A549 (cell line): ENCODE results near the gene ZNF362. TPM values are rescaled to one million over a fixed set of nuclear protein-coding genes. Genes with fewer than 3 reads are reported as not detected.
A peak's percentile ranks its signal among the peaks of the same experiment; 100 is the strongest.

Source experiments
- ATAC-seq, 2 experiments: fragments of 200-7000 bp in 1 of 2; fragments of >200 bp in 1 of 2; cut with Nextera tagmentation in 1 of 2; cut with Tn5 transposase in 1 of 2; 3 replicates each; pipeline versions ENCODE4 v1.8.0 to v1.9.1; 2018 to 2020; ENCODE audit warnings: mild to moderate bottlenecking in 1 of 2, moderate library complexity in 1 of 2
- CTCF ChIA-PET: fragments of 300-600 bp; sonication (Branson Sonifier 250); formaldehyde crosslinking; extraction: SDS; loops from one replicate; lab custom pipeline; 2021; ENCODE audit warnings: antibody characterized with exemption, inconsistent platforms; lab: Yijun Ruan, JAX
- POLR2A ChIA-PET: fragments of 350-600 bp; formaldehyde crosslinking; extraction: SDS; loops from one replicate; lab custom pipeline; 2021; ENCODE audit warnings: antibody characterized with exemption, inconsistent platforms; lab: Yijun Ruan, JAX
- DNase-seq, 2 experiments: peaks; one replicate each; pipeline versions ENCODE4 v3.0.0 to v3.0.0-alpha.2; 2011 to 2016; ENCODE audit warnings: low read depth in 1 of 2, low spot score in 1 of 2
- FAIRE-seq: peaks from 2 replicates; lab custom pipeline; 2011; peaks lifted over from hg19 to GRCh38; lab: Jason Lieb, UNC
- H3K27ac ChIP-seq, 2 experiments: fragments of >200 bp; sonication (Bioruptor Twin); formaldehyde crosslinking; 3 replicates each; pipeline ENCODE4 v1.5.1; 2016 to 2017
- H3K4me1 ChIP-seq: fragments of >200 bp; sonication (Bioruptor Twin); formaldehyde crosslinking; 3 replicates; pipeline ENCODE4 v1.6.1; 2016
- H3K4me2 ChIP-seq: fragments of >200 bp; sonication (Bioruptor Twin); formaldehyde crosslinking; 3 replicates; pipeline ENCODE4 v1.6.1; 2016
- H3K4me3 ChIP-seq: fragments of >200 bp; sonication (Bioruptor Twin); formaldehyde crosslinking; 3 replicates; pipeline ENCODE4 v1.5.1; 2016
- H3K9me3 ChIP-seq: fragments of >200 bp; sonication (Bioruptor Twin); formaldehyde crosslinking; 3 replicates; pipeline ENCODE4 v1.6.1; 2016
- BHLHE40 ChIP-seq: IDR thresholded peaks from 2 replicates; pipeline ENCODE4 v1.6.1; 2012; ENCODE audit warnings: low read depth, low read length, inconsistent platforms
- CBX2 ChIP-seq: fragments of 200-600 bp; sonication (generic); IDR thresholded peaks from 2 replicates; pipeline ENCODE4 v1.6.1; 2016; ENCODE audit warnings: low read depth, mild to moderate bottlenecking, borderline replicate concordance
- CHD4 ChIP-seq: fragments of 200-600 bp; sonication (generic); IDR thresholded peaks from 2 replicates; pipeline ENCODE4 v1.6.1; 2016; ENCODE audit warnings: antibody characterized with exemption, mild to moderate bottlenecking, borderline replicate concordance
- ESRRA ChIP-seq: fragments of 150-350 bp; IDR thresholded peaks from 2 replicates; pipeline ENCODE4 v1.6.1; 2014; ENCODE audit warnings: mild to moderate bottlenecking, low read length, borderline replicate concordance
- FOSL2 ChIP-seq, 2 experiments: fragments of 450-650 bp in 1 of 2; fragments of >200 bp in 1 of 2; sonication (Bioruptor Twin) in 1 of 2; formaldehyde crosslinking; IDR thresholded peaks; 2 replicates each; pipeline versions ENCODE4 v1.5.0 to v1.6.1; 2016 to 2020; ENCODE audit warnings: mild to moderate bottlenecking in 1 of 2, moderate library complexity in 1 of 2
- HOXB13 ChIP-seq: fragments of 250-450 bp; sonication (Bioruptor Pico); IDR thresholded peaks from 2 replicates; pipeline ENCODE4 v1.5.0; 2020; ENCODE audit warnings: low read depth, mild to moderate bottlenecking, moderate library complexity
- JUNB ChIP-seq: fragments of >200 bp; sonication (Bioruptor Twin); formaldehyde crosslinking; IDR thresholded peaks from 2 replicates; pipeline ENCODE4 v1.6.1; 2016
- MAFK ChIP-seq: fragments of 450-650 bp; IDR thresholded peaks from 2 replicates; pipeline ENCODE4 v1.6.1; 2014; ENCODE audit not compliant: partially characterized antibody
- MAZ ChIP-seq: fragments of 150-350 bp; IDR thresholded peaks from 2 replicates; pipeline ENCODE4 v1.6.1; 2014; ENCODE audit warnings: antibody characterized with exemption, low read depth, low read length, borderline replicate concordance
- NR3C1 ChIP-seq: fragments of >200 bp; sonication (Bioruptor Twin); formaldehyde crosslinking; IDR thresholded peaks from 3 replicates; pipeline ENCODE4 v1.6.1; 2017
- PHF8 ChIP-seq: fragments of 200-600 bp; sonication (generic); IDR thresholded peaks from 2 replicates; pipeline ENCODE4 v1.6.1; 2016; ENCODE audit warnings: low read depth, mild to moderate bottlenecking, antibody characterized with exemption, moderate library complexity, borderline replicate concordance
- POLR2A ChIP-seq: IDR thresholded peaks from 2 replicates; pipeline ENCODE4 v1.6.1; 2012; ENCODE audit warnings: mild to moderate bottlenecking, low read length
- RAD21 ChIP-seq, 2 experiments: fragments of >200 bp in 1 of 2; sonication (Bioruptor Twin) in 1 of 2; formaldehyde crosslinking in 1 of 2; IDR thresholded peaks in 1 of 2; conservative IDR thresholded peaks in 1 of 2; 2 replicates in 1 of 2; 3 replicates in 1 of 2; pipeline ENCODE4 v1.6.1; 2012 to 2018; ENCODE audit warnings: inconsistent platforms in 1 of 2
- RARB ChIP-seq: fragments of 250-450 bp; sonication (Bioruptor Pico); IDR thresholded peaks from 2 replicates; pipeline ENCODE4 v1.8.0; 2021; ENCODE audit warnings: mild to moderate bottlenecking, moderate library complexity
- RNF2 ChIP-seq: fragments of 200-600 bp; sonication (generic); IDR thresholded peaks from 2 replicates; pipeline ENCODE4 v1.6.1; 2016; ENCODE audit warnings: low read depth, mild to moderate bottlenecking, antibody characterized with exemption, moderate library complexity, borderline replicate concordance
- ZFP36 ChIP-seq: fragments of 450-650 bp; IDR thresholded peaks from 2 replicates; pipeline ENCODE4 v1.6.1; 2014; ENCODE audit warnings: borderline replicate concordance; ENCODE audit not compliant: partially characterized antibody
- ZSCAN20 ChIP-seq: fragments of 250-450 bp; sonication (Bioruptor Pico); IDR thresholded peaks from 2 replicates; pipeline ENCODE4 v1.8.0; 2022; ENCODE audit warnings: mild to moderate bottlenecking, moderate library complexity
- WGBS: methylation state at CpG from one replicate; pipeline ENCODE4 v1.1.6; 2017; ENCODE audit errors: missing lambda C conversion rate; 5-methylcytosine and 5-hydroxymethylcytosine counted together
- polyA plus RNA-seq, 4 experiments: library from polyadenylated mRNA; depleted of rRNA in 3 of 4; stranded (reverse); fragments of >200 nt; fragmentation: RNase III in 1 of 4; extraction: RNeasy Plus Mini Kit Qiagen cat#74134 plus additional on column Dnase treatment in 1 of 4; gene quantifications; 2 replicates in 3 of 4; 3 replicates in 1 of 4; pipeline ENCODE4 v1.2.3, GENCODE V29; 2011 to 2017
- TF ChIP-seq, protein P1 (sequence below): fragments of >200 bp; sonication (Bioruptor Twin); formaldehyde crosslinking; IDR thresholded peaks from 3 replicates; pipeline ENCODE4 v1.6.1; 2016
- TF ChIP-seq, protein P2 (sequence below): IDR thresholded peaks from 2 replicates; pipeline ENCODE4 v1.6.1; 2012; ENCODE audit warnings: low read depth, borderline replicate concordance
- TF ChIP-seq, protein P3 (sequence below): fragments of 250-450 bp; sonication (Bioruptor Pico); IDR thresholded peaks from 2 replicates; pipeline ENCODE4 v1.5.0; 2020; ENCODE audit warnings: low read depth, mild to moderate bottlenecking, moderate library complexity
- TF ChIP-seq, protein P4 (sequence below): fragments of 450-650 bp; IDR thresholded peaks from 2 replicates; pipeline ENCODE4 v1.6.1; 2014; ENCODE audit warnings: antibody characterized with exemption
- TF ChIP-seq, protein P5 (sequence below): fragments of 150-350 bp; IDR thresholded peaks from 2 replicates; pipeline ENCODE4 v1.6.1; 2014; ENCODE audit warnings: low read depth, mild to moderate bottlenecking, low read length

Gene ZNF362
- polyA plus RNA-seq, 2 of the 4 experiments (the other 2 are of a cell fraction), result 4.8 to 7.9 TPM

DNA sequence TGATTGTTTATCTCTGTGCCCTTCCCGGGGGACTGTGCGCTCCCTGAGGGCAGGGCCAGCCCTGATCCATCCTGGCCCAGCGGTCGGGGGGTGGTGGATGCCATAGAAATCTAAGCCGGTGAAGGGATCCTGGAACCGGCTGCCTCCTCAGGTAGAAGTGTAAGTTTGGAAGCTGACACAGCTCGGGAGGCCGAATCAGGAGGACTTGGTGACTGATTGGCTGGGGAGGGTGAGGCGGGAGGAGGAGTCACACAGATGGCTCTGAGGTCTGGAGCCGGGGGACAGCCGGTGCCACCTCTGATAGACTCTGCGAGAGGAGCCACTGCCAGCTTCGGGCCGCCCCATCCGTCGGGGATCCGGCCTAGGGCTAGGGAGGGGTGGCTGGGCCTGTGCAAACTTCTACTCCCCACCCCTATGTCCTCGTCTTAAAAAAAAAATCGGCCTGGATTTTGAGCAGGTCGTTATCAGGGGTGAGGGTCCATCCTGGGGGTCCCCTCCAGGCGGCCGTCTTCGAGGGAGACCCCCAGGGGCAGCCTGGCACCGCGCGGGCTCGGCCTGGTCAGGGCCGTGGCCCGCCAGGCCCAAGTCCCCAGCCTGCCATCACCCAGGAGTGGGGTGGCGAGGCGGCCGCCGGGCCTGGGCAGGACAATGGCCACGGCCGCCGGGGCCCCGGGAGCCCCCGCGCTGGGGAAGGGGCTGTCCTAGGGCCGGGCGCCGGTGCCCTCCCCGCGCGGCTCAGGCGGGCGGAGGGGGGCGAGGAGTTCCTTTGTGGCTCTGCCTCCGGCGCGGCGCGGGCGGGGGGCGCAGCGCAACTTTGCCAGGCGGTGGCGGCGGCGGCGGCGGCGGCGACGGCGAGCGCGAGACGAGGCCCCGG lies 708 bp upstream of the ZNF362 start:
- Histone ChIP-seq H3K4me2 (peak overlapping the region; percentile 70), H3K4me1 (peaks cover 21% of the 10 kb centered on the region), H3K4me3 (peak overlapping the region; percentile 52), H3K9me3 (no peaks in the 10 kb centered on the region), H3K27ac (peak overlapping the region; percentile 86 to 96)
- CTCF ChIA-PET, result no interaction called here
- 5% methylated on average over 6 of the region's 70 CpGs for WGBS
- DNase-seq (peak; percentile 80 to 85), ATAC-seq (peak; percentile 89 to 93), FAIRE-seq (no peak)
- POLR2A ChIA-PET, result interaction anchor here (0.6 to 1.0 kb wide), 5 partner anchors 10 to 187 kb away, joined by 3 to 4 read pairs (median 3); no protein-coding TSS in a partner anchor
- TF ChIP-seq CBX2, result no peak
- TF ChIP-seq, protein P1, sequence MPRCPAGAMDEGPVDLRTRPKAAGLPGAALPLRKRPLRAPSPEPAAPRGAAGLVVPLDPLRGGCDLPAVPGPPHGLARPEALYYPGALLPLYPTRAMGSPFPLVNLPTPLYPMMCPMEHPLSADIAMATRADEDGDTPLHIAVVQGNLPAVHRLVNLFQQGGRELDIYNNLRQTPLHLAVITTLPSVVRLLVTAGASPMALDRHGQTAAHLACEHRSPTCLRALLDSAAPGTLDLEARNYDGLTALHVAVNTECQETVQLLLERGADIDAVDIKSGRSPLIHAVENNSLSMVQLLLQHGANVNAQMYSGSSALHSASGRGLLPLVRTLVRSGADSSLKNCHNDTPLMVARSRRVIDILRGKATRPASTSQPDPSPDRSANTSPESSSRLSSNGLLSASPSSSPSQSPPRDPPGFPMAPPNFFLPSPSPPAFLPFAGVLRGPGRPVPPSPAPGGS, result peak; percentile 49; the same call in 1 of the 3 replicates
- no peak for TF ChIP-seq CHD4
- TF ChIP-seq PHF8, result peak; percentile 61; the same call in 1 of the 2 replicates
- TF ChIP-seq MAFK, result no peak
- peak; percentile 68 for TF ChIP-seq POLR2A
- TF ChIP-seq, protein P2, sequence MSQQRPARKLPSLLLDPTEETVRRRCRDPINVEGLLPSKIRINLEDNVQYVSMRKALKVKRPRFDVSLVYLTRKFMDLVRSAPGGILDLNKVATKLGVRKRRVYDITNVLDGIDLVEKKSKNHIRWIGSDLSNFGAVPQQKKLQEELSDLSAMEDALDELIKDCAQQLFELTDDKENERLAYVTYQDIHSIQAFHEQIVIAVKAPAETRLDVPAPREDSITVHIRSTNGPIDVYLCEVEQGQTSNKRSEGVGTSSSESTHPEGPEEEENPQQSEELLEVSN, result peak; percentile 11; the same call in 1 of the 2 replicates

DNA sequence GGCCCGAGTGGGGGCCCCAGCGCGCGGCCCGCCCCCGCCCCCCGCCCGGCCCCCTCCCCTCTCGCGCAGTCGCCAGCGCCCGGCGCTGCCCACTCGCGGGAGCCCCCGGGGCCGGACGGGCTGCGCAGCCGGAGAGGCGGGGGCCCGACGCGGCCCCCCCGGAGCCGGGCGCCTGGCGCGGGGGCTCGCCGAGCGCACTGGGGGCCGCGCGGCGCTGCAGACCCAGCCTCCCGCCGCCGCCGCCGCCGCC lies 146 bp upstream of the ZNF362 start:
- peak overlapping the region; percentile 70 for H3K4me2 ChIP-seq
- WGBS, result no CpG with 5 or more reads among the region's 43 CpGs

More for the DNA sequence above, 146 bp upstream of the ZNF362 start:
- H3K9me3 ChIP-seq, result no peaks in the 10 kb centered on the region
- peak overlapping the region; percentile 52 for H3K4me3 ChIP-seq
- DNase-seq, result no peak
- CTCF ChIA-PET, result no interaction called here
- peak overlapping the region; percentile 86 to 96 for H3K27ac ChIP-seq
- ATAC-seq, result no peak; a peak in 2 of 6 replicates
- POLR2A ChIA-PET, result no interaction called here
- no peak for FAIRE-seq
- TF ChIP-seq ZFP36, result no peak
- TF ChIP-seq RNF2, result no peak
- no peak for TF ChIP-seq HOXB13 (CRISPR knock-in tag)
- TF ChIP-seq RAD21 (conservative IDR thresholded peaks at IDR 0.05 in 1 of 2, IDR thresholded peaks at IDR 0.05 in 1 of 2), result no peak
- TF ChIP-seq ESRRA, result no peak
- TF ChIP-seq ZSCAN20 (CRISPR knock-in tag), result no peak
- TF ChIP-seq, protein P3, sequence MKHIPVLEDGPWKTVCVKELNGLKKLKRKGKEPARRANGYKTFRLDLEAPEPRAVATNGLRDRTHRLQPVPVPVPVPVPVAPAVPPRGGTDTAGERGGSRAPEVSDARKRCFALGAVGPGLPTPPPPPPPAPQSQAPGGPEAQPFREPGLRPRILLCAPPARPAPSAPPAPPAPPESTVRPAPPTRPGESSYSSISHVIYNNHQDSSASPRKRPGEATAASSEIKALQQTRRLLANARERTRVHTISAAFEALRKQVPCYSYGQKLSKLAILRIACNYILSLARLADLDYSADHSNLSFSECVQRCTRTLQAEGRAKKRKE (CRISPR knock-in tag), result no peak
- no peak for TF ChIP-seq JUNB
- TF ChIP-seq, protein P2, result no peak
- TF ChIP-seq POLR2A, result no peak
- no peak for TF ChIP-seq RARB (CRISPR knock-in tag)
- TF ChIP-seq MAZ, result no peak
- TF ChIP-seq, protein P4, sequence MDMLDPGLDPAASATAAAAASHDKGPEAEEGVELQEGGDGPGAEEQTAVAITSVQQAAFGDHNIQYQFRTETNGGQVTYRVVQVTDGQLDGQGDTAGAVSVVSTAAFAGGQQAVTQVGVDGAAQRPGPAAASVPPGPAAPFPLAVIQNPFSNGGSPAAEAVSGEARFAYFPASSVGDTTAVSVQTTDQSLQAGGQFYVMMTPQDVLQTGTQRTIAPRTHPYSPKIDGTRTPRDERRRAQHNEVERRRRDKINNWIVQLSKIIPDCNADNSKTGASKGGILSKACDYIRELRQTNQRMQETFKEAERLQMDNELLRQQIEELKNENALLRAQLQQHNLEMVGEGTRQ, result no peak
- no peak for TF ChIP-seq NR3C1
- TF ChIP-seq, protein P5, sequence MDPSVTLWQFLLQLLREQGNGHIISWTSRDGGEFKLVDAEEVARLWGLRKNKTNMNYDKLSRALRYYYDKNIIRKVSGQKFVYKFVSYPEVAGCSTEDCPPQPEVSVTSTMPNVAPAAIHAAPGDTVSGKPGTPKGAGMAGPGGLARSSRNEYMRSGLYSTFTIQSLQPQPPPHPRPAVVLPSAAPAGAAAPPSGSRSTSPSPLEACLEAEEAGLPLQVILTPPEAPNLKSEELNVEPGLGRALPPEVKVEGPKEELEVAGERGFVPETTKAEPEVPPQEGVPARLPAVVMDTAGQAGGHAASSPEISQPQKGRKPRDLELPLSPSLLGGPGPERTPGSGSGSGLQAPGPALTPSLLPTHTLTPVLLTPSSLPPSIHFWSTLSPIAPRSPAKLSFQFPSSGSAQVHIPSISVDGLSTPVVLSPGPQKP, result no peak
- TF ChIP-seq FOSL2 (IDR thresholded peaks at IDR 0.05), result no peak
- TF ChIP-seq FOSL2 (CRISPR knock-in tag; IDR thresholded peaks at IDR 0.05), result no peak
- no peak for TF ChIP-seq MAFK
- TF ChIP-seq CBX2, result no peak
- TF ChIP-seq BHLHE40, result no peak
- H3K4me1 ChIP-seq, result peaks cover 21% of the 10 kb centered on the region
